Chondrocyte (in vitro differentiated cells): ENCODE data around the gene TDP1. TPM values are rescaled to one million over a fixed set of nuclear protein-coding genes. Genes with fewer than 3 reads are reported as not detected.

Source experiments
- DNase-seq: peaks from one replicate; pipeline ENCODE4 v3.0.0; 2021; ENCODE audit warnings: mixed read lengths, low spot score
- H3K27ac Mint-ChIP-seq: one replicate; pipeline ENCODE4 v1.8.0; 2021; ENCODE audit warnings: mild to moderate bottlenecking, moderate library complexity, mixed read lengths; ENCODE audit not compliant: unreplicated experiment
- H3K27me3 Mint-ChIP-seq: 2 replicates; pipeline ENCODE4 v1.8.0; 2021; ENCODE audit warnings: low read depth, mixed read lengths
- H3K36me3 Mint-ChIP-seq: 2 replicates; pipeline ENCODE4 v1.8.0; 2021; ENCODE audit warnings: low read depth, mixed read lengths
- H3K4me1 Mint-ChIP-seq: 2 replicates; pipeline ENCODE4 v1.8.0; 2021; ENCODE audit warnings: low read depth, mild to moderate bottlenecking, mixed read lengths
- H3K4me3 Mint-ChIP-seq: one replicate; pipeline ENCODE4 v1.8.0; 2021; ENCODE audit warnings: mild to moderate bottlenecking, moderate library complexity, mixed read lengths; ENCODE audit not compliant: unreplicated experiment
- H3K9me3 Mint-ChIP-seq: 2 replicates; pipeline ENCODE4 v1.8.0; 2021; ENCODE audit warnings: low read depth, mixed read lengths
- total RNA-seq: library from RNA; stranded (reverse); gene quantifications from 3 replicates; pipeline ENCODE4 v1.2.1, GENCODE V29; 2021
- TF ChIP-seq, protein P1 (sequence below): fragments of 200-600 bp; sonication (generic); IDR thresholded peaks from 2 replicates; pipeline ENCODE4 v1.5.0; 2021; ENCODE audit warnings: antibody characterized with exemption, mild to moderate bottlenecking, moderate library complexity

Gene TDP1
- total RNA-seq, 1 donor from 2014 or later = 15.0 TPM

DNA sequence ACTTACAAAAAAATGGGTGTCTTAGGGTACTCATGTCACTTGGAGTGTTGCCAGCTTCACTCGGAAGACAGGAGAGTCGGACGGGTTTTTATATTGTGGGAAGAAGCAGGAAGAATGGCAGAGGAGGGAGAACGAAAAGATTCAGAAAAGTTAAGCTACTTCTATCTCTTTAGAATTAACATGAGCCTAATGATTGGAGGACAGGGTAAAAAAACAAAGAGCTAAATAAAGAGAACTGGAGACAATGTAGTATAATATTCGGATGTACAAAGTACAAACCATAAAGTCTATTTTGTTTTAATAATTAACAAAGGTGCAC is 45.1 kb upstream of the TDP1 start:
- H3K27ac Mint-ChIP-seq = peak overlapping the region; percentile 98
- H3K9me3 Mint-ChIP-seq = peaks cover 4% of the 10 kb centered on the region
- DNase-seq = no peak
- peaks cover 76% of the 10 kb centered on the region for H3K4me1 Mint-ChIP-seq
- TF ChIP-seq, protein P1, sequence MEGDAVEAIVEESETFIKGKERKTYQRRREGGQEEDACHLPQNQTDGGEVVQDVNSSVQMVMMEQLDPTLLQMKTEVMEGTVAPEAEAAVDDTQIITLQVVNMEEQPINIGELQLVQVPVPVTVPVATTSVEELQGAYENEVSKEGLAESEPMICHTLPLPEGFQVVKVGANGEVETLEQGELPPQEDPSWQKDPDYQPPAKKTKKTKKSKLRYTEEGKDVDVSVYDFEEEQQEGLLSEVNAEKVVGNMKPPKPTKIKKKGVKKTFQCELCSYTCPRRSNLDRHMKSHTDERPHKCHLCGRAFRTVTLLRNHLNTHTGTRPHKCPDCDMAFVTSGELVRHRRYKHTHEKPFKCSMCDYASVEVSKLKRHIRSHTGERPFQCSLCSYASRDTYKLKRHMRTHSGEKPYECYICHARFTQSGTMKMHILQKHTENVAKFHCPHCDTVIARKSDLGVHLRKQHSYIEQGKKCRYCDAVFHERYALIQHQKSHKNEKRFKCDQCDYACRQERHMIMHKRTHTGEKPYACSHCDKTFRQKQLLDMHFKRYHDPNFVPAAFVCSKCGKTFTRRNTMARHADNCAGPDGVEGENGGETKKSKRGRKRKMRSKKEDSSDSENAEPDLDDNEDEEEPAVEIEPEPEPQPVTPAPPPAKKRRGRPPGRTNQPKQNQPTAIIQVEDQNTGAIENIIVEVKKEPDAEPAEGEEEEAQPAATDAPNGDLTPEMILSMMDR = no peak
- no peaks in the 10 kb centered on the region for H3K27me3 Mint-ChIP-seq
- H3K4me3 Mint-ChIP-seq = peak overlapping the region; percentile 47
- peaks cover 2% of the 10 kb centered on the region for H3K36me3 Mint-ChIP-seq

DNA sequence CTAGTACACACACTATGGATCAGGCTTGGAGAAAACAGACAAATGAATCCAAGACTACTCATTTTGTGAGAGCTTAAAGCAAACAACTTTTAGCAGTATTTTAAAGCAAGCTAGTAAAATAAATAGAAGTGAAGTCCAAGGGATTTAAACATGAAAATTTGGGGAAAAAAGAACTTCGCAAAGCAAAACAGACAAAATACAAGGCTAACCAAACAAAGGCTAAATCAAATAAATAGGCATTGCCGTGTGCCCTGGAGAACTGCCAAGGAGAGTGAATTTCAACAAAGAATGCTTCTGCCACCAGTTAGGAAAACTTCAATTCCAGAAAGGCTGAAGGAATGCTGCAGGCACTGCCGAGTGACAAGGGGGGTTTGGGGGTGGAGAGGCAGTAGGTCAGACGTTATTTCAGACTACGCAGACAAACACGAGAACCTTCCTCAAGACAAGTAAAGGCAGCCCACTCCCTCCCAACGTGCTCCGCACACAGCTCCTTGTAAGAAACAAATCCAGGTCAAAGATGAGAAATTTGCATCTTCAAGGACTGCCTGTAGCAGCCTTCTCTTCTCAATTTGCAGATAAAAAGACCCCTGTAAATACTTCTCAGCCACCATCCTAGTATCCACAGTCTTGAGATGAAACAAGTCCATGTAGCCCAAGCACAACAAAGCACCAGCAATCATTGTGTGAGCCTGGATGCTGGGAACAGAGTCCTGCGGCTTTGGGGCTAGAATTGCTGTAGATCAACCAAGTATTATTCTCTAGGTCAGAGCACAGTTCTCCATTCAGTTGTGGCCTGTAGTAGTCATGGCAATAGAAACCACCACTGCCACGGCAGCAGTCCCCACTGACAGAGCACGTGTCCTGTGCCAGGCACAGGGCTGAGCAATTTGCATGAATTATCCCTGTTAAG is 44.5 kb upstream of the TDP1 start:
- no peaks in the 10 kb centered on the region for H3K27me3 Mint-ChIP-seq
- TF ChIP-seq, protein P1 = no peak
- H3K9me3 Mint-ChIP-seq = peaks cover 4% of the 10 kb centered on the region
- H3K27ac Mint-ChIP-seq = peak overlapping the region; percentile 98
- peaks cover 80% of the 10 kb centered on the region for H3K4me1 Mint-ChIP-seq
- peaks cover 2% of the 10 kb centered on the region for H3K36me3 Mint-ChIP-seq
- H3K4me3 Mint-ChIP-seq = peak overlapping the region; percentile 47
- DNase-seq = no peak

DNA sequence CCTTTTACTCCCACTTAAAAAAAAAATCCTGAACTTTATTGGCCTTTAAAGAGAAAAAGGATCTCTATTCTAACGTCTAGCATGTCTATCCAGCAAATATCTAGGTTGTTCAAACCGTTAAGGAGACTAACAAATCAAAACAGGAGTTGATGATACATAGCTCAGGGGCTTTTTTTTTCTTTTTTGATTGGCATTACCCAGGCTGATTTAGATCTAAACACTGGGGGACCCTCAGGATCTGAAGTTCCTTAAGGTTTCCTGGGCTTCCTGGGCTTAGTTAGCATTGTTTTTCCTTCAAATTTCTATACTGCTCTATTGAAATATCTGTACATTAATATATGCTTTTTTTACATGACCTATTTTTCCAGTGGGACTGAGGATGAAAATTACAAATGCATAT is 43.5 kb upstream of the TDP1 start:
- H3K4me3 Mint-ChIP-seq = no peak overlapping the region

DNA sequence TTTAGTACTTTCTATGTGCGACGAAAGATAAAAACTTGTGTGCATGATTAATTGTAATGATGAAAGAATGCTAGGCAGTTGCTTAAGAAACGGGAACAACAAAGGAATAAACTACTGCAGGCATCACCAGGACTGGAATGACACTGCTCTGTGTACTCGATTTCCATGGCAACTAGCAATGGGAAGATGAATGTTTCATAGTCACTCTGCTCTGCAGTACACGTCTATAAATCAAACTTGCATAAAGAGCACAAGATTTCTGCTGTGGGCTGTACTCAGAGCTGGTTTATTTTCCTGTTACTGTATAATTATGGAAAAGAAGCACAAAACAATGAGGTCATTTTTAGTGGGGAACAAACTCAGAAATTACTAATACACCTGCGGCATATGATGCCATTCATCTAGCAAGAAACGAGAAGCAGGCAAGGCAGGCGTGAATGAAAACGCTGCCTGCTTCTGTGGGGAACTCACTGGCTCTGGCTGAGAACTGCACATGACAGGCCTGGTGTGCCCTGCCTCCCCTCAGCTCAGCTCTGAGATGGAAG is 43.0 kb upstream of the TDP1 start:
- Mint-ChIP-seq H3K36me3 (peaks cover 2% of the 10 kb centered on the region), H3K4me3 (no peak overlapping the region), H3K9me3 (peaks cover 4% of the 10 kb centered on the region), H3K4me1 (peaks cover 82% of the 10 kb centered on the region), H3K27me3 (no peaks in the 10 kb centered on the region), H3K27ac (peak overlapping the region; percentile 98)
- DNase-seq = no peak
- TF ChIP-seq, protein P1 = no peak

More for the DNA sequence above, 43.5 kb upstream of the TDP1 start:
- H3K4me1 Mint-ChIP-seq = peaks cover 84% of the 10 kb centered on the region
- peaks cover 4% of the 10 kb centered on the region for H3K9me3 Mint-ChIP-seq
- DNase-seq = no peak
- TF ChIP-seq, protein P1 = no peak
- peaks cover 2% of the 10 kb centered on the region for H3K36me3 Mint-ChIP-seq
- H3K27ac Mint-ChIP-seq = peak overlapping the region; percentile 98
- no peaks in the 10 kb centered on the region for H3K27me3 Mint-ChIP-seq

DNA sequence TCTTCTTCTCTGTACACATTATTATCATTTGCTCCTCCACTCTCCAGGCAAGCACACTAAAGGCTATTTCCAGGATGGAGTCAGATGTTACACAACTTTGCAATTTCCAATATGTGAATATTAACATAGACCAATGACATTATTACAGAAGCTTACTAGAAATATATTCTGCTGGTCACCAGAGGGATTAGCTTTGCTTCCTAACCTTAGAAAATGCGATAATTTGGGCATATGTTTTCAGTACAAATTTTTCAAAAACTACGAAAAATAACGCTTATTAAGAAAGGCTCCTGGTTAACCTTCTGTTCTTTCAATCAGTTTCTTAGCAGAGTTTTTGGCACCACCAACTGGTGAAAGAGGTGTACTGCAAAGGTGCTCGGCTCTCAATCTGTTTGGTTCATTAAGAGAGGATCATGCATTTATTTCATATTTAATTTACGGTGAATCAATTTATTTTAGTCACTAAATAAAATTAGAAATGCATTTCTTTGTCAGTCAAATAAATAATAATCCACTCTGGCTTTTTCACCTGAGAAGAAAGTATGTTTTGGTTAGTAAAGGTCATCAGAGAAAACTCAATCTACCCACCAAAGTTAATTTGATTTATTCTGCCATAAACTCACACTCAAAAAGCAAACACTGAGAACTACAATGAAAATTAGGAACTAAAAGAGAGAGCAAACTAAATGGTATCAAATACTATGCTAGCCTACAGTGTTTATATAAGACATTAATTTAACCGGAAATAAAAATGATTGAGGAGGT is 40.4 kb upstream of the TDP1 start:
- peaks cover 77% of the 10 kb centered on the region for H3K4me1 Mint-ChIP-seq
- TF ChIP-seq, protein P1 = peak; percentile 99

More for the DNA sequence above, 40.4 kb upstream of the TDP1 start:
- Mint-ChIP-seq H3K36me3 (no peaks in the 10 kb centered on the region), H3K4me3 (no peak overlapping the region), H3K27me3 (no peaks in the 10 kb centered on the region), H3K27ac (peak overlapping the region; percentile 64), H3K9me3 (no peaks in the 10 kb centered on the region)
- no peak for DNase-seq
